GM21723 (cell line): ENCODE data around the gene SPDYE4.

ENCODE experiments used
- ATAC-seq: cut with Tn5 transposase; IDR thresholded peaks from one replicate; pipeline ENCODE4 v1.9.1; 2021; ENCODE audit warnings: mild to moderate bottlenecking, moderate library complexity; ENCODE audit not compliant: unreplicated experiment

Gene SPDYE4

DNA sequence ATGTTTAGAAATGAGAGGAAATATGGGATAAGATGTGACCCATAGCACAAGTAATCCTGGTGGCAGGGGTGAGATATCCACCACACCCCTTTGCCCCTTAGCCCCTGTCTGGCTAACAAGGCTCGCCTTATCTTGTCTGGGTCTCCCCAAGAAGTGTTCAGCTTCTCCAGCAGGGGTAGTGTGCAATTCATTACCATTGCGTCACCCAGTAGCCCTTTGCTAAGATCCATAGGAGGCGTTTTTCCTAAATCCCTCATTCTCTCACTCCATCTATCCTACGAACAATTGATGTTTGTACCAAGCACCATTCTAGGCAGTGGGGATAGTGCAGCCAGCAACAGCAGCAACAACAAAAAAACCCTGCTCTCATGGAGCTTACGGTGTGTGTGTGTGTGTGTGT, 44.5 kb downstream of the SPDYE4 start:
- no peak for ATAC-seq

GRCh38 chr17:8713315-8713714, 45.0 kb downstream of the SPDYE4 start:
- no peak for ATAC-seq

DNA sequence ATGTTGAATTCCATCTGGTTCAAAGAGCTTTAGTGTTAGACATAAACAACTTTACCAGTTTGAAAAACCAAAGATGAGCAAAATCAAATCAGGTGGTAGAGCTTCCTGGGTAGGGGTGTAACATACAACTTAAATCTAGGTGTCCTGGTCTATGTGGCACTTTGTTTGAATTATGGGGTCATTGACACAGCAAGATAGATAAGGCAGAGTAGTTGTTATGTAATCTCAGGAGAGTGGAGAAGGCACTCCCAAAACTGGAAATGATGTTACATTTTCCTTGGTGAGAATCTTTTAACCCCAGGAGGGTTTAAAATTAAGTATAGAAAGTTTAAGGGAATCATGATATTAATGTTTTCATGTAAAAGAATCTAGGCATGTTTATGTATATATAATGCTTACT, 45.6 kb downstream of the SPDYE4 start:
- no peak for ATAC-seq

DNA sequence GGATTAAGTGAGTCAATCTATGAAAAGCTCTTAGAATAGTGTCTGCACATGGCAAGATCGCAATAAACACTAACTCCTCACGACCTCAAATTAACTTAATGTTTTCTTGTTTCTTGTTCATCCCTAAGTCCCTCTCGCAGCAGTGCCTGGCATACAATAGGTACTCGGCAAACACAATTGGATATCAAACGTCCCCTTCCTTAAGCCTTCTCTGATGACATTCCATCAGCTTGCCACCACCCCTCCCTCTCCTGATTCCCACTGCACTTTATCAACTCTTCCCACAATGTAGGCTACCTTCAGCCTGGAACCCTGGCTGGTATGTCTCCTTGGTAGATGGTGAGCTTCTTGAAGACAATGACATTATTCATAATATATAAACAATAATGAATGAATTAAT, 47.1 kb downstream of the SPDYE4 start:
- ATAC-seq: no peak

- ATAC-seq: no peak
Measured at GRCh38 chr17:8710813-8711212, 47.5 kb downstream of the SPDYE4 start.

GRCh38 chr17:8709006-8709405, 49.3 kb downstream of the SPDYE4 start:
- ATAC-seq: no peak

DNA sequence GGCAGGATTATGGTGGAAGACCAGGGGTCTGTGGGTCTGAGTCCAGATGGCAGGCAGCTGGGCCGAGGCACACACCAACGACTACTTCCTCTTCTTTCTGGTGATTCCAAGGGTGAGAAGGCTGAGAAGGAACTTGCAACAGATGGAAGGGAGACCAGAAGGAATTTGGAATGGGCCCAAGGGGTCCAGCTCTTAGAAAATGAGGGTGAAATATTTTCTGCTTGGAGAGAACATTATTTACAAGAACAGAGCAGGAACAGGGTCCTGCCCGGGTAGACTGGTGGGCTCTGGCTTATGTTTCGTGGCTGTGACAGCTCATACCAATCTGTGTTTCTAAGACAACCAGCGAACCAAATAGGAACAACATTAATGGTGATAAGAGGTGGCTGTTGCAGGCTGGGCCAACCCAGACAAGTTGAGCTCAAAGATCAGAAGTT, 50.3 kb downstream of the SPDYE4 start:
- ATAC-seq: no peak

DNA sequence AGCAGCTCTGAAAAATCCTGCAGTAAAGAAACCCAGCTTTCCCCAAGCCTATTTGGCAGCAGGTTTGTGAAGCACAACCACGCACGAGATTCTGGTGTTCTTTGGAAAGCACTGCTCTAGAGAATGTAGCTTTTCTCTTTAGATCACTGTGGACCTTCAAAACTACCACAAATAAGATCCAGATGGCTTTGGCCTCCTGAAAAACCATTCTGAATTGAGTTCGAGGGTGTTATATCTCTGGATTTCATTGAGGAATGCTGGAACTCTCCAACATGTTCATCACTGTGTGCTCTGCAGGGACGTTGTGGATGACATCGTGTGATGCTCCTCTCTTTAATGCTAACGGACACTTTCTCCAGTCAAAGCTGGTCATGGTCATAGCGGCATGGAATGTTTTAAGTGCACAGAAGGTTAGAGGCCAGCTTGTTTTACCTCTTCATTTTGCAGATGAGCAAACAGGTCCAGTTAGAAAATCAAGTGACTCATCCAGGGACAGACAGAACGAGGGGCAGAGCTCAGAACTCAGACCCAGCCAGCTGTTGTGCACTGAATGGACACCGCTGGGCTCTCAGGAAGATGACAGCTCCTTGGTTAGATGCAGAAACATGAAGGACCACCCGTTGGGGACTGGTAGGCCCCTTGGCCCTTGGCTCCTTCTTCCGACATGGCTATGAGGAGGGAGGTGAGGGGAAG, 50.9 kb downstream of the SPDYE4 start:
- ATAC-seq: no peak

DNA sequence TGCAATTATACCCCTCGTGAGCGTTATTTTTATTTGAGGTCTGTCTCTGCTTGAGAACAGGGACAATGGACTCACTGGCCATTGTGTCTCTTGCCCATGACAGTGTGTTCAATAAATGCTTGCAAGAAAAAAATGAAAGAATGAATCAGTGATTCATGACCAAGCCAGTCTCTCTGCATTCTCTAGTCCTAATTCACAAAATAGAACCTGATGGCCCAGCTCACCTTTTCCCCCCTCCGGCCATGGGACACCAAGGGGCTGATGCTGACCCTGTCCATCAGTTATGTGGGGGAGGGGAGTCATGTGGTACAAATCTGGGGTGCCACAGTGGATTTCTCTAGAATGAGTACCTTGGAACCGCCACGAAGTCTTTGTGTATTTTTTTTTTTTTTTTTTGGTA, 51.9 kb downstream of the SPDYE4 start:
- no peak for ATAC-seq

DNA sequence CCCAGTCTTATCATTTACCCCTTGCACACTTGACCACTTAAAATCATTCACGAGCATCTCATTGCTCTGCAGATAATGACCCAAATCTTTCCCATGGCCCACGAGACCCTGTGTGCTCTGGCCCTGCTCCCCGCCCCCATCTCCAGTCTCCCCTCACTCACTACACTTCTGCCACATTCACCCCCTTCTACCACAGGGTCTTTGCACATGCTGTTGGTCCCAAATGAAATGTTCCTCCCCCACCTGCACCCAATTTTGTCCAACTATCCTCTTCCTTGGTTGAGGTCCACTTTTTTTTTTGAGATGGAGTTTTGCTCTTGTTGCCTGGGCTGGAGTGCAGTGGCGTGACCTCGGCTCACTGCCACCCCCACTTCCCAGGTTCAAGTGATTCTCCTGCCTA, 52.9 kb downstream of the SPDYE4 start:
- ATAC-seq: no peak

GRCh38 chr17:8703001-8703400, 55.3 kb downstream of the SPDYE4 start:
- ATAC-seq: no peak

GRCh38 chr17:8701754-8702153, 56.6 kb downstream of the SPDYE4 start:
- ATAC-seq: no peak

- no peak for ATAC-seq
Measured at GRCh38 chr17:8701221-8701620, 57.1 kb downstream of the SPDYE4 start.
